WTC11 (cell line): ENCODE data around the gene MTURN. TPM values are rescaled to one million over a fixed set of nuclear protein-coding genes. Genes with fewer than 3 reads are reported as not detected.

Experiments used
- ATAC-seq: fragments of 200-7000 bp; cut with Tn5 transposase; 2 replicates; pipeline ENCODE4 v1.10.0; 2021; ENCODE audit warnings: mild to moderate bottlenecking, moderate library complexity
- CTCF ChIA-PET: fragments of 300-600 bp; sonication (Branson Sonifier 250); formaldehyde crosslinking; loops from one replicate; lab custom pipeline; 2021; ENCODE audit warnings: antibody characterized with exemption; lab: Charles Lee
- POLR2A ChIA-PET: fragments of 350-600 bp; sonication (Branson Sonifier 250); formaldehyde crosslinking; loops from one replicate; lab custom pipeline; 2021; ENCODE audit warnings: antibody characterized with exemption; lab: Charles Lee
- DNase-seq: peaks from one replicate; pipeline ENCODE4 v3.0.0; 2021; ENCODE audit warnings: low spot score
- H3K27ac Mint-ChIP-seq: 2 replicates; pipeline ENCODE4 v1.8.0; 2021; ENCODE audit warnings: mixed read lengths
- H3K27me3 Mint-ChIP-seq: 2 replicates; pipeline ENCODE4 v1.8.0; 2021; ENCODE audit warnings: low read depth, mild to moderate bottlenecking, moderate library complexity, mixed read lengths
- H3K36me3 Mint-ChIP-seq: 2 replicates; pipeline ENCODE4 v1.8.0; 2021; ENCODE audit warnings: mixed read lengths
- H3K4me1 Mint-ChIP-seq: 2 replicates; pipeline ENCODE4 v1.8.0; 2022; ENCODE audit warnings: mixed read lengths
- H3K4me3 Mint-ChIP-seq: 2 replicates; pipeline ENCODE4 v1.8.0; 2021; ENCODE audit warnings: mild to moderate bottlenecking, moderate library complexity, mixed read lengths
- H3K9me3 Mint-ChIP-seq: 2 replicates; pipeline ENCODE4 v1.8.0; 2021; ENCODE audit warnings: mixed read lengths
- CREB1 ChIP-seq: sonication (generic); formaldehyde crosslinking; IDR thresholded peaks from 2 replicates; pipeline ENCODE4 v1.8.0; 2023; ENCODE audit warnings: mild to moderate bottlenecking, missing genetic modification reagents
- CREM ChIP-seq: sonication (generic); formaldehyde crosslinking; IDR thresholded peaks from 2 replicates; pipeline ENCODE4 v1.8.1; 2022; ENCODE audit warnings: mild to moderate bottlenecking, missing genetic modification reagents, moderate library complexity
- FOXK1 ChIP-seq: sonication (generic); formaldehyde crosslinking; IDR thresholded peaks from 2 replicates; pipeline ENCODE4 v1.8.0; 2022; ENCODE audit warnings: mild to moderate bottlenecking, moderate library complexity, missing genetic modification reagents
- MXD4 ChIP-seq: fragments of 250-450 bp; sonication (Bioruptor Pico); IDR thresholded peaks from 2 replicates; pipeline ENCODE4 v1.8.0; 2021; ENCODE audit warnings: mild to moderate bottlenecking, moderate library complexity, borderline replicate concordance
- MYBL2 ChIP-seq: sonication (generic); formaldehyde crosslinking; IDR thresholded peaks from 2 replicates; pipeline ENCODE4 v1.8.1; 2023; ENCODE audit warnings: mild to moderate bottlenecking, moderate library complexity, missing genetic modification reagents
- NR2C2 ChIP-seq: sonication (generic); formaldehyde crosslinking; IDR thresholded peaks from 2 replicates; pipeline ENCODE4 v1.8.0; 2022; ENCODE audit warnings: mild to moderate bottlenecking, missing genetic modification reagents
- RORB ChIP-seq: fragments of 250-450 bp; sonication (Bioruptor Pico); IDR thresholded peaks from 2 replicates; pipeline ENCODE4 v1.9.0; 2021; ENCODE audit warnings: mild to moderate bottlenecking
- SMAD3 ChIP-seq: sonication (generic); formaldehyde crosslinking; IDR thresholded peaks from 2 replicates; pipeline ENCODE4 v1.8.0; 2022; ENCODE audit warnings: missing genetic modification reagents, mild to moderate bottlenecking, borderline replicate concordance
- TCF7 ChIP-seq: sonication (generic); formaldehyde crosslinking; IDR thresholded peaks from 2 replicates; pipeline ENCODE4 v1.8.0; 2022; ENCODE audit warnings: mild to moderate bottlenecking, low read depth, missing genetic modification reagents, moderate library complexity
- ZNF121 ChIP-seq: sonication (generic); formaldehyde crosslinking; IDR thresholded peaks from 2 replicates; pipeline ENCODE4 v1.8.0; 2023; ENCODE audit warnings: missing genetic modification reagents
- ZNF232 ChIP-seq: sonication (generic); formaldehyde crosslinking; IDR thresholded peaks from 2 replicates; pipeline ENCODE4 v1.8.0; 2022; ENCODE audit warnings: mild to moderate bottlenecking, missing genetic modification reagents
- ZNF416 ChIP-seq: fragments of 250-450 bp; sonication (Bioruptor Pico); IDR thresholded peaks from 2 replicates; pipeline ENCODE4 v1.9.0; 2021; ENCODE audit warnings: mild to moderate bottlenecking, inconsistent platforms
- ZNF671 ChIP-seq: fragments of 250-450 bp; sonication (Bioruptor Pico); IDR thresholded peaks from 2 replicates; pipeline ENCODE4 v1.8.0; 2021; ENCODE audit warnings: mild to moderate bottlenecking
- total RNA-seq: library from RNA; stranded (reverse); gene quantifications from 3 replicates; pipeline ENCODE4 v1.2.3, GENCODE V29; 2021
- TF ChIP-seq, protein P1 (sequence below): fragments of 250-450 bp; sonication (Bioruptor Pico); IDR thresholded peaks from 2 replicates; pipeline ENCODE4 v1.9.0; 2021; ENCODE audit warnings: mild to moderate bottlenecking
- TF ChIP-seq, protein P2 (sequence below): fragments of 250-450 bp; sonication (Bioruptor Pico); IDR thresholded peaks from 2 replicates; pipeline ENCODE4 v1.9.0; 2021; ENCODE audit warnings: mild to moderate bottlenecking, borderline replicate concordance
- TF ChIP-seq, protein P3 (sequence below): sonication (generic); formaldehyde crosslinking; IDR thresholded peaks from 2 replicates; pipeline ENCODE4 v1.8.1; 2023; ENCODE audit warnings: mild to moderate bottlenecking, moderate library complexity, missing genetic modification reagents
- TF ChIP-seq, protein P4 (sequence below): sonication (generic); formaldehyde crosslinking; IDR thresholded peaks from 2 replicates; pipeline ENCODE4 v1.8.1; 2022; ENCODE audit warnings: mild to moderate bottlenecking, moderate library complexity, missing genetic modification reagents
- TF ChIP-seq, protein P5 (sequence below): sonication (generic); formaldehyde crosslinking; IDR thresholded peaks from 2 replicates; pipeline ENCODE4 v1.8.0; 2022; ENCODE audit warnings: mild to moderate bottlenecking, missing genetic modification reagents
- TF ChIP-seq, protein P6 (sequence below): sonication (generic); formaldehyde crosslinking; IDR thresholded peaks from 2 replicates; pipeline ENCODE4 v1.8.1; 2023; ENCODE audit warnings: mild to moderate bottlenecking, missing genetic modification reagents
- TF ChIP-seq, protein P7 (sequence below): fragments of 250-450 bp; sonication (Bioruptor Pico); conservative IDR thresholded peaks from 2 replicates; pipeline ENCODE4 v1.9.0; 2021; ENCODE audit warnings: mild to moderate bottlenecking

Gene MTURN
- total RNA-seq, 1 experiment from 2014 or later = 5.0 TPM

DNA sequence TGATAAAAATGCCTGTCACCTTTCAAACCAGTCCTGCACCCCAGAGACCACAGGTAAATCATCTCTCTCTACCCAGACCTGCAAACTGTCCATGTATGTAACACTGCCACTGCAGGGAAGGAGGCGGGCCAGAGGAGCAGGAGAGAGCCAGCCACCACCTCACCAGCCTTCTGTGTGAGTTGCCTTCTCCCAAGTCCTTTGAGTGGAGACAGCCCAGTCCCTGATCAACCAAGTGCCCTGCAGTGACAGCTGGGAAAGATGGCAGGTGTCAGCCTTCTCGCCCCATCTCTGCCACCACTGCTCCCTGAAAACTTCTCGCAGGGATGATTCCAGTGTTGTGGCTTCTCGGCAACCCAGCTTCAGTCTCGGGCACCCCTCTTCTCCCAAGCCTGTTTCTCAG, 42.4 kb downstream of the MTURN start:
- TF ChIP-seq RORB (CRISPR knock-in tag) (no peak), NR2C2 (CRISPR knock-in tag) (no peak), FOXK1 (no peak), ZNF671 (CRISPR knock-in tag) (no peak)
- ChIA-PET POLR2A (interaction anchor here (0.8 kb wide), 1 partner anchor 21 kb away, joined by 3 read pairs; no protein-coding TSS in a partner anchor), CTCF (no interaction called here)
- ATAC-seq (no peak), DNase-seq (no peak)
- H3K27me3 Mint-ChIP-seq = no peaks in the 10 kb centered on the region
- H3K36me3 Mint-ChIP-seq = no peaks in the 10 kb centered on the region
- H3K4me1 Mint-ChIP-seq = peaks cover 8% of the 10 kb centered on the region
- no peaks in the 10 kb centered on the region for H3K9me3 Mint-ChIP-seq
- H3K27ac Mint-ChIP-seq = no peak overlapping the region
- H3K4me3 Mint-ChIP-seq = no peak overlapping the region

DNA sequence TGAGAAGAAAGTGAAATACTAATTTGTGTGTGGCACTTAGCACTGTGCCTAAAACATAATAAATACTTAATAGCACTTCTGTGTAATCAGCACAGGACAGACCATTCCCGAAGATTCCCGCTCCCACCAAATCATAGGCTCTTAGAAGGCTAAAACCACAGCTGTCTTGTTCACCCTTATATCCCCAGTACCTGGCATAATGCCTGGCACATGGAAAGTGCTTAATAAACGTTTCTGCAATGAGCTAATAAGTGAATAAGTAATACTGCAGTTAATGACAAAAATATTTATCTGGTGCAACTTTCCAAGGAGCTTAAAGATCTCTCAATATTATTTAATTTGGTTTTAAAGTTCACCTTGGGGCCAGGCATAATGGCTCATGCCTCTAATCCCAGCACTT, 43.2 kb downstream of the MTURN start:
- POLR2A ChIA-PET = no interaction called here

DNA sequence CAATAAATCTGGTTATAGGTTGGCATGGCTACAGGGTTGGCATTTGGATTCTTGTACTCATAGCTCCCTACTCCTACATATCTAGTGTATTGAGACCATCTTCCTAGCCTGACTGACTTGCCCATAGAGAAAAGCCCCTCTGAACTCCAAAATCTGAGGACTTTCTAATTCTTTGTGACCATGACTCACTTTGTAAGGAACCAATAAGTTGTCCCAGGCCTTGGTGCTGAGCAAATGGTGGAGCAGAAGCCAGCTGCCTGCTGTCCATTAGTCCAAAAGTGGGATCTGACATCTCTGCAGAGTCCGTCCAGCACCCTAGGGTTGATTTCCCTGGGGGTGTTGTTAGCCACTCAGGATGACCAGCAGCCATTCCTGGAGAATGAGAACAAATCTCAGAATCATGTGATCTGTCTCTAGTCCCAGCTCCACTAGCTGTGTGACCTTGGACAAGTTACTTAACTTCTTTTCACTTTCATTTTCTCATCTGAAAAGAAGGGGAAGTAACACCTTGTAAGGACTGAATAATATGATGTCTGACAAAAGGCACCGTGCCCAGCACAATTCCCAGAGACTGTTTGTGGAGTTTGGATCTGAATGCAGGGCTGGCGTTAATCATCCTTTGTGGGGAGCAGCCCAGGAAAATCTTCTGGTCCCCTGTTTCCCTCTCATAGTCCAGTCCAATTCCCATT, 44.1 kb downstream of the MTURN start:
- POLR2A ChIA-PET = no interaction called here
- Mint-ChIP-seq H3K9me3 (0 out of 2 replicates have a peak, but pooled peaks cover 3% of the 10 kb centered on the region), H3K4me1 (peaks cover 5% of the 10 kb centered on the region), H3K36me3 (no peaks in the 10 kb centered on the region), H3K4me3 (no peak overlapping the region), H3K27ac (no peak overlapping the region), H3K27me3 (no peaks in the 10 kb centered on the region)
- ATAC-seq (no peak), DNase-seq (no peak)
- CTCF ChIA-PET = interaction anchor here (1.1 to 1.5 kb wide), 3 partner anchors 10 to 218 kb away, joined by 3 to 5 read pairs (median 3); no protein-coding TSS in a partner anchor
- no peak for TF ChIP-seq ZNF121 (CRISPR knock-in tag)
- TF ChIP-seq, protein P1, sequence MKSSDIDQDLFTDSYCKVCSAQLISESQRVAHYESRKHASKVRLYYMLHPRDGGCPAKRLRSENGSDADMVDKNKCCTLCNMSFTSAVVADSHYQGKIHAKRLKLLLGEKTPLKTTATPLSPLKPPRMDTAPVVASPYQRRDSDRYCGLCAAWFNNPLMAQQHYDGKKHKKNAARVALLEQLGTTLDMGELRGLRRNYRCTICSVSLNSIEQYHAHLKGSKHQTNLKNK (CRISPR knock-in tag) = no peak
- TF ChIP-seq ZNF232 (CRISPR knock-in tag) = no peak
- no peak for TF ChIP-seq MYBL2 (CRISPR knock-in tag)
- no peak for TF ChIP-seq CREB1 (CRISPR knock-in tag)
- TF ChIP-seq, protein P2, sequence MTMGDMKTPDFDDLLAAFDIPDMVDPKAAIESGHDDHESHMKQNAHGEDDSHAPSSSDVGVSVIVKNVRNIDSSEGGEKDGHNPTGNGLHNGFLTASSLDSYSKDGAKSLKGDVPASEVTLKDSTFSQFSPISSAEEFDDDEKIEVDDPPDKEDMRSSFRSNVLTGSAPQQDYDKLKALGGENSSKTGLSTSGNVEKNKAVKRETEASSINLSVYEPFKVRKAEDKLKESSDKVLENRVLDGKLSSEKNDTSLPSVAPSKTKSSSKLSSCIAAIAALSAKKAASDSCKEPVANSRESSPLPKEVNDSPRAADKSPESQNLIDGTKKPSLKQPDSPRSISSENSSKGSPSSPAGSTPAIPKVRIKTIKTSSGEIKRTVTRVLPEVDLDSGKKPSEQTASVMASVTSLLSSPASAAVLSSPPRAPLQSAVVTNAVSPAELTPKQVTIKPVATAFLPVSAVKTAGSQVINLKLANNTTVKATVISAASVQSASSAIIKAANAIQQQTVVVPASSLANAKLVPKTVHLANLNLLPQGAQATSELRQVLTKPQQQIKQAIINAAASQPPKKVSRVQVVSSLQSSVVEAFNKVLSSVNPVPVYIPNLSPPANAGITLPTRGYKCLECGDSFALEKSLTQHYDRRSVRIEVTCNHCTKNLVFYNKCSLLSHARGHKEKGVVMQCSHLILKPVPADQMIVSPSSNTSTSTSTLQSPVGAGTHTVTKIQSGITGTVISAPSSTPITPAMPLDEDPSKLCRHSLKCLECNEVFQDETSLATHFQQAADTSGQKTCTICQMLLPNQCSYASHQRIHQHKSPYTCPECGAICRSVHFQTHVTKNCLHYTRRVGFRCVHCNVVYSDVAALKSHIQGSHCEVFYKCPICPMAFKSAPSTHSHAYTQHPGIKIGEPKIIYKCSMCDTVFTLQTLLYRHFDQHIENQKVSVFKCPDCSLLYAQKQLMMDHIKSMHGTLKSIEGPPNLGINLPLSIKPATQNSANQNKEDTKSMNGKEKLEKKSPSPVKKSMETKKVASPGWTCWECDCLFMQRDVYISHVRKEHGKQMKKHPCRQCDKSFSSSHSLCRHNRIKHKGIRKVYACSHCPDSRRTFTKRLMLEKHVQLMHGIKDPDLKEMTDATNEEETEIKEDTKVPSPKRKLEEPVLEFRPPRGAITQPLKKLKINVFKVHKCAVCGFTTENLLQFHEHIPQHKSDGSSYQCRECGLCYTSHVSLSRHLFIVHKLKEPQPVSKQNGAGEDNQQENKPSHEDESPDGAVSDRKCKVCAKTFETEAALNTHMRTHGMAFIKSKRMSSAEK (CRISPR knock-in tag) = no peak
- TF ChIP-seq, protein P3, sequence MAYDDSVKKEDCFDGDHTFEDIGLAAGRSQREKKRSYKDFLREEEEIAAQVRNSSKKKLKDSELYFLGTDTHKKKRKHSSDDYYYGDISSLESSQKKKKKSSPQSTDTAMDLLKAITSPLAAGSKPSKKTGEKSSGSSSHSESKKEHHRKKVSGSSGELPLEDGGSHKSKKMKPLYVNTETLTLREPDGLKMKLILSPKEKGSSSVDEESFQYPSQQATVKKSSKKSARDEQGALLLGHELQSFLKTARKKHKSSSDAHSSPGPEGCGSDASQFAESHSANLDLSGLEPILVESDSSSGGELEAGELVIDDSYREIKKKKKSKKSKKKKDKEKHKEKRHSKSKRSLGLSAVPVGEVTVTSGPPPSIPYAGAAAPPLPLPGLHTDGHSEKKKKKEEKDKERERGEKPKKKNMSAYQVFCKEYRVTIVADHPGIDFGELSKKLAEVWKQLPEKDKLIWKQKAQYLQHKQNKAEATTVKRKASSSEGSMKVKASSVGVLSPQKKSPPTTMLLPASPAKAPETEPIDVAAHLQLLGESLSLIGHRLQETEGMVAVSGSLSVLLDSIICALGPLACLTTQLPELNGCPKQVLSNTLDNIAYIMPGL (CRISPR knock-in tag) = no peak
- TF ChIP-seq, protein P4, sequence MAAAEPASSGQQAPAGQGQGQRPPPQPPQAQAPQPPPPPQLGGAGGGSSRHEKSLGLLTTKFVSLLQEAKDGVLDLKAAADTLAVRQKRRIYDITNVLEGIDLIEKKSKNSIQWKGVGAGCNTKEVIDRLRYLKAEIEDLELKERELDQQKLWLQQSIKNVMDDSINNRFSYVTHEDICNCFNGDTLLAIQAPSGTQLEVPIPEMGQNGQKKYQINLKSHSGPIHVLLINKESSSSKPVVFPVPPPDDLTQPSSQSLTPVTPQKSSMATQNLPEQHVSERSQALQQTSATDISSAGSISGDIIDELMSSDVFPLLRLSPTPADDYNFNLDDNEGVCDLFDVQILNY (CRISPR knock-in tag) = no peak
- TF ChIP-seq, protein P5, sequence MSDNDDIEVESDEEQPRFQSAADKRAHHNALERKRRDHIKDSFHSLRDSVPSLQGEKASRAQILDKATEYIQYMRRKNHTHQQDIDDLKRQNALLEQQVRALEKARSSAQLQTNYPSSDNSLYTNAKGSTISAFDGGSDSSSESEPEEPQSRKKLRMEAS (CRISPR knock-in tag) = no peak

More for the DNA sequence above, 43.2 kb downstream of the MTURN start:
- Mint-ChIP-seq H3K36me3 (no peaks in the 10 kb centered on the region), H3K4me3 (no peak overlapping the region), H3K27me3 (no peaks in the 10 kb centered on the region), H3K4me1 (peaks cover 8% of the 10 kb centered on the region), H3K9me3 (no peaks in the 10 kb centered on the region), H3K27ac (no peak overlapping the region)
- ATAC-seq = no peak
- no peak for DNase-seq
- CTCF ChIA-PET = interaction anchor here (1.3 kb wide), 1 partner anchor 10 kb away, joined by 3 read pairs; no protein-coding TSS in a partner anchor
- TF ChIP-seq CREM = no peak
- TF ChIP-seq, protein P4 (CRISPR knock-in tag) = no peak
- TF ChIP-seq SMAD3 = no peak
- no peak for TF ChIP-seq ZNF416 (CRISPR knock-in tag)
- TF ChIP-seq, protein P6, sequence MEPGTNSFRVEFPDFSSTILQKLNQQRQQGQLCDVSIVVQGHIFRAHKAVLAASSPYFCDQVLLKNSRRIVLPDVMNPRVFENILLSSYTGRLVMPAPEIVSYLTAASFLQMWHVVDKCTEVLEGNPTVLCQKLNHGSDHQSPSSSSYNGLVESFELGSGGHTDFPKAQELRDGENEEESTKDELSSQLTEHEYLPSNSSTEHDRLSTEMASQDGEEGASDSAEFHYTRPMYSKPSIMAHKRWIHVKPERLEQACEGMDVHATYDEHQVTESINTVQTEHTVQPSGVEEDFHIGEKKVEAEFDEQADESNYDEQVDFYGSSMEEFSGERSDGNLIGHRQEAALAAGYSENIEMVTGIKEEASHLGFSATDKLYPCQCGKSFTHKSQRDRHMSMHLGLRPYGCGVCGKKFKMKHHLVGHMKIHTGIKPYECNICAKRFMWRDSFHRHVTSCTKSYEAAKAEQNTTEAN = no peak
- no peak for TF ChIP-seq MXD4 (CRISPR knock-in tag)
- TF ChIP-seq, protein P7, sequence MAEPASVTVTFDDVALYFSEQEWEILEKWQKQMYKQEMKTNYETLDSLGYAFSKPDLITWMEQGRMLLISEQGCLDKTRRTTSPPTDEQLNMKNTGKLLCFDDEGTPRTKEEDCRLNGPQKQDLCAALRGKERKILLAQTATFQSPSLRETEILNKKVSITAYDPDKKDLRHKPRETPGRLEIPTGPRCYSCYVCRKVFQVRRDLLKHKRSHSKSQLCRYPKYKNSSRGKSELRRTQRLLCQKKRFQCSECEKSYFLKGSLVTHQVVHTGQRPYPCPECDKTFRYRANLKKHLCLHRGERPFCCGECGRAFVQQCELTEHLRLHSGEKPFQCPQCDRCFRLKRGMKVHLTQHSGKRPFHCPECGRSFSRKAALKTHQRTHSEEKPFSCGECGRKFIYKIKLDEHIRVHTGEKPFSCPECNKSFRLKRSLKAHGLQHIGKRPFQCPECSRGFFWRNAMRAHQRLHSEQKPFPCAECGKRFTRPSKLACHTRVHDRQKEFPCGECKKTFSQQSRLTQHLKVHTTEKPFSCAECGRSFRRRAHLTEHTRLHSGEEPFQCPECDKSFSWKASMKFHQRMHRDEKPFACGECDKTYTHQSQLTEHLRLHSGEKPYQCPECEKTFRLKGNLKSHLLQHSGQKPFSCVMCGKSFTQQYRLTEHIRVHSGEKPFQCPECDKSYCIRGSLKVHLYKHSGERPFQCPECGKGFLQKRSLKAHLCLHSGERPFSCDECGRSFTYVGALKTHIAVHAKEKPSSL (CRISPR knock-in tag) = no peak
- no peak for TF ChIP-seq TCF7 (CRISPR knock-in tag)
